Measurements from ENCODE around the gene CCDC73.

DNA sequence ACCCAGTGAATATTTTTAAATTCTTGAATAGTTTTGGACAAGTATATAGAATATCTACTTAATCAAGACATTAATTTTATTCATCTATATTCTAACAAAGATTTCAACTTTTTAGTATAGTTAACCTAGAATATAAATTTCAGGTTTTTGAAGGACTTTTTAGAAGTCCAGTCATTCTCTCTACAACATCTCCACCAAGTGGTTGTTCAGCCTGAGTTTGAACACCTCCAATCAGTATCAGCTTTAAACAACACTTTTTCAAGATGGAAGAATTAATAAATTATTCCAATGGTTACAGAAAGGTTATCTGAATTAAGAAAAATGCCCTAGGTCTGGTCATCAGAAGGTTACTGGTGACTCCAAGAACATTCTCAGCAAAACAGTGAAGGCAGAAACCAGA lies 179.0 kb downstream of the CCDC73 start:
- TF ChIP-seq POLR2A (IDR thresholded peaks at IDR 0.05) (no peak), CTCF (IDR thresholded peaks at IDR 0.05) (no peak), POLR2AphosphoS5 (IDR thresholded peaks at IDR 0.05) (no peak)

Data from upper lobe of left lung (tissue), 4 donors.